Trophoblast cell (in vitro differentiated cells and primary cell): ENCODE data around the gene SRP72.

Source experiments
- DNase-seq, 2 donors: peaks; one replicate each; pipeline ENCODE4 v3.0.0-alpha.2; 2016
- H2AFZ ChIP-seq: 2 replicates; pipeline ENCODE4 v1.6.1; 2013; ENCODE audit warnings: low read length, moderate library complexity, mild to moderate bottlenecking; ENCODE audit not compliant: insufficient read depth, poor library complexity
- H2AK5ac ChIP-seq: 2 replicates; pipeline ENCODE4 v1.6.1; 2013; ENCODE audit warnings: mild to moderate bottlenecking, low read length
- H2BK120ac ChIP-seq: 2 replicates; pipeline ENCODE4 v1.6.1; 2013; ENCODE audit warnings: low read length, mild to moderate bottlenecking, moderate library complexity; ENCODE audit not compliant: insufficient read depth, poor library complexity
- H2BK12ac ChIP-seq: 2 replicates; pipeline ENCODE4 v1.6.1; 2013; ENCODE audit warnings: mild to moderate bottlenecking, low read length, moderate library complexity
- H2BK5ac ChIP-seq: 2 replicates; pipeline ENCODE4 v1.6.1; 2013; ENCODE audit warnings: low read length, low read depth, moderate library complexity, mild to moderate bottlenecking; ENCODE audit not compliant: poor library complexity
- H3K14ac ChIP-seq: 2 replicates; pipeline ENCODE4 v1.6.1; 2013; ENCODE audit warnings: mild to moderate bottlenecking, low read length
- H3K18ac ChIP-seq: 2 replicates; pipeline ENCODE4 v1.6.1; 2013; ENCODE audit warnings: mild to moderate bottlenecking, low read length
- H3K23ac ChIP-seq: 2 replicates; pipeline ENCODE4 v1.6.1; 2013; ENCODE audit warnings: low read length
- H3K27ac ChIP-seq: 2 replicates; pipeline ENCODE4 v1.5.1; 2013; ENCODE audit warnings: low read depth, mild to moderate bottlenecking, inconsistent platforms, low read length, moderate library complexity
- H3K27me3 ChIP-seq: 2 replicates; pipeline ENCODE4 v1.6.1; 2013; ENCODE audit warnings: inconsistent platforms, mild to moderate bottlenecking, low read length, moderate library complexity; ENCODE audit not compliant: insufficient read depth
- H3K36me3 ChIP-seq, 2 experiments: 1 replicate in 1 of 2; 2 replicates in 1 of 2; pipeline ENCODE4 v1.6.1; 2013; ENCODE audit warnings: low read length in 2 of 2, mild to moderate bottlenecking in 2 of 2, moderate library complexity in 1 of 2; ENCODE audit not compliant: insufficient read depth in 2 of 2, control insufficient read depth in 1 of 2
- H3K4ac ChIP-seq: 2 replicates; pipeline ENCODE4 v1.6.1; 2013; ENCODE audit warnings: low read depth, mild to moderate bottlenecking, low read length, moderate library complexity
- H3K4me1 ChIP-seq, 2 experiments: 1 replicate in 1 of 2; 2 replicates in 1 of 2; pipeline ENCODE4 v1.6.1; 2013; ENCODE audit warnings: low read length in 2 of 2, mild to moderate bottlenecking in 2 of 2, moderate library complexity in 1 of 2; ENCODE audit not compliant: insufficient read depth in 2 of 2, control insufficient read depth in 1 of 2
- H3K4me2 ChIP-seq: 2 replicates; pipeline ENCODE4 v1.6.1; 2013; ENCODE audit warnings: inconsistent platforms, mild to moderate bottlenecking, low read length, moderate library complexity
- H3K4me3 ChIP-seq: 2 replicates; pipeline ENCODE4 v1.5.1; 2013; ENCODE audit warnings: mild to moderate bottlenecking, low read depth, low read length, inconsistent platforms
- H3K79me1 ChIP-seq: one replicate; pipeline ENCODE4 v1.6.1; 2013; ENCODE audit warnings: low read length
- H3K79me2 ChIP-seq: 2 replicates; pipeline ENCODE4 v1.6.1; 2013; ENCODE audit warnings: low read length, mild to moderate bottlenecking; ENCODE audit not compliant: control insufficient read depth, insufficient read depth, poor library complexity
- H3K9ac ChIP-seq: 2 replicates; pipeline ENCODE4 v1.6.1; 2013; ENCODE audit warnings: mild to moderate bottlenecking, low read length
- H3K9me3 ChIP-seq: 2 replicates; pipeline ENCODE4 v1.6.1; 2013; ENCODE audit warnings: low read depth, mild to moderate bottlenecking, control low read depth, inconsistent platforms, low read length; ENCODE audit not compliant: insufficient read depth
- H4K12ac ChIP-seq: 2 replicates; pipeline ENCODE4 v1.6.1; 2013; ENCODE audit warnings: low read depth, mild to moderate bottlenecking, low read length, moderate library complexity
- H4K8ac ChIP-seq: 2 replicates; pipeline ENCODE4 v1.6.1; 2013; ENCODE audit warnings: low read depth, mild to moderate bottlenecking, low read length, moderate library complexity
- H4K91ac ChIP-seq: one replicate; pipeline ENCODE4 v1.6.1; 2013; ENCODE audit warnings: low read depth, mild to moderate bottlenecking, low read length, moderate library complexity

The SRP72 gene

DNA sequence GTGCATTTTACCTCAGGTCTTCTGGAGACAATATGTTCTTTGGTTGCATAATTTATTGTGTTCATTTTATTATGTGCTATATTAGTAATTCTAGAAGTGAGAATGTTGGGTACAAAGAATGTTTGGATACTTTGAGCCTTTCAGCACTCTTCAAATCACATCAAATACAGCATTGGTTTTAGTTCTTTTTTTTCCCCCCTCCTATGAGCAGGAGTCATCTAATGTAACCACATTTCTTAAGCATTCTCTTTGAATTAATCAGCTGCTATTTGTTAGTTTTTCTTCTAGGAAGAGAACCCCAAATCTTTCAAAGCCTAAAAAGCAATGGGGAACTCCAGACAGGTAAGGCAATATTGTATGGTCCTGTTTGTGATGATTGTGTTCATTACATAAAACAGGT, 84.9 kb downstream of the SRP72 start:
- Histone ChIP-seq H3K27ac (no peak overlapping the region), H4K12ac (no peak overlapping the region), H3K4me3 (no peak overlapping the region), H3K18ac (no peak overlapping the region), H2BK120ac (no peak overlapping the region), H3K4ac (no peak overlapping the region), H2BK5ac (no peak overlapping the region), H3K9ac (no peak overlapping the region), H3K9me3 (no peaks in the 10 kb centered on the region), H2AFZ (no peak overlapping the region), H3K4me2 (no peak overlapping the region), H3K27me3 (no peaks in the 10 kb centered on the region), H2AK5ac (no peak overlapping the region), H3K79me2 (no peaks in the 10 kb centered on the region), H4K91ac (no peak overlapping the region), H2BK12ac (no peak overlapping the region), H3K14ac (no peak overlapping the region), H3K36me3 (no peaks in the 10 kb centered on the region), H4K8ac (no peak overlapping the region), H3K79me1 (no peaks in the 10 kb centered on the region), H3K23ac (no peak overlapping the region), H3K4me1 (no peaks in the 10 kb centered on the region)
- DNase-seq, result no peak
